ENCODE results near the gene MAU2.

The MAU2 gene, protein sequence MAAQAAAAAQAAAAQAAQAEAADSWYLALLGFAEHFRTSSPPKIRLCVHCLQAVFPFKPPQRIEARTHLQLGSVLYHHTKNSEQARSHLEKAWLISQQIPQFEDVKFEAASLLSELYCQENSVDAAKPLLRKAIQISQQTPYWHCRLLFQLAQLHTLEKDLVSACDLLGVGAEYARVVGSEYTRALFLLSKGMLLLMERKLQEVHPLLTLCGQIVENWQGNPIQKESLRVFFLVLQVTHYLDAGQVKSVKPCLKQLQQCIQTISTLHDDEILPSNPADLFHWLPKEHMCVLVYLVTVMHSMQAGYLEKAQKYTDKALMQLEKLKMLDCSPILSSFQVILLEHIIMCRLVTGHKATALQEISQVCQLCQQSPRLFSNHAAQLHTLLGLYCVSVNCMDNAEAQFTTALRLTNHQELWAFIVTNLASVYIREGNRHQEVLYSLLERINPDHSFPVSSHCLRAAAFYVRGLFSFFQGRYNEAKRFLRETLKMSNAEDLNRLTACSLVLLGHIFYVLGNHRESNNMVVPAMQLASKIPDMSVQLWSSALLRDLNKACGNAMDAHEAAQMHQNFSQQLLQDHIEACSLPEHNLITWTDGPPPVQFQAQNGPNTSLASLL

DNA sequence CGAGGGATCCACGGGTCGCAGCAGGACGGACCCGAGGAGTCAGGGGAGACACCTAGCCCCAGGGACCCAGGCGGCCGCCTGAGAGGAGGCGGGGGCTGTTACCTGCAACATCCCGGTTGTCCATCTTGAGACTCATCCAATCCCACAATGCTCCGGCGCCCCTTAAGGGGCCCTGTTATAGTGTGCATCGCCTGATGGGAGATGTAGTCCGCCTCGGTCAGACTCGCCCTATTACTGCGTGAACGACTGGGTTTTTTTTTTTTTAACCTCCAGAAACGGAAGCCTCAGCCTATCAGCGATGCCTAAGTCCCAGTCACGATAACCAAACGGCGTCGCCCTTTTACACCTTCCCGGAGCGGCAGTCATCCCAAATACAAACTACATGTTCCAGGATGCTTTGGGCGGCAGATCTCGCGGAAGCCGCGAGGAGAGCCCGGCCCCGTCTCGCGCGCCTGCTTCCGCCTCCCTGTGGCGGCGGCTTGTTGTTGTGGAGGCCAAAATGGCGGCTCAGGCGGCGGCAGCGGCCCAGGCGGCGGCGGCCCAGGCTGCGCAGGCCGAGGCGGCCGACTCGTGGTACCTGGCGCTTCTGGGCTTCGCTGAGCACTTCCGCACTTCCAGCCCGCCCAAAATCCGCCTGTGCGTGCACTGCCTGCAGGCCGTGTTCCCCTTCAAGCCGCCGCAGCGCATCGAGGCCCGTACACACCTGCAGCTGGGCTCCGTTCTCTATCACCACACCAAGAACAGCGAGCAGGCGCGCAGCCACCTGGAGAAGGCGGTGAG, at the start of gene MAU2, which contains the start of gene SUGP1:
MAU2 (plus strand) TSS at position 469 of the 780 bp plus-strand sequence; CDS start at position 500, 31 bp downstream.
SUGP1 (minus strand) TSS at position 149 of the 780 bp plus-strand sequence; CDS start at position 136, 13 bp downstream.
- FAIRE-seq = no peak

DNA sequence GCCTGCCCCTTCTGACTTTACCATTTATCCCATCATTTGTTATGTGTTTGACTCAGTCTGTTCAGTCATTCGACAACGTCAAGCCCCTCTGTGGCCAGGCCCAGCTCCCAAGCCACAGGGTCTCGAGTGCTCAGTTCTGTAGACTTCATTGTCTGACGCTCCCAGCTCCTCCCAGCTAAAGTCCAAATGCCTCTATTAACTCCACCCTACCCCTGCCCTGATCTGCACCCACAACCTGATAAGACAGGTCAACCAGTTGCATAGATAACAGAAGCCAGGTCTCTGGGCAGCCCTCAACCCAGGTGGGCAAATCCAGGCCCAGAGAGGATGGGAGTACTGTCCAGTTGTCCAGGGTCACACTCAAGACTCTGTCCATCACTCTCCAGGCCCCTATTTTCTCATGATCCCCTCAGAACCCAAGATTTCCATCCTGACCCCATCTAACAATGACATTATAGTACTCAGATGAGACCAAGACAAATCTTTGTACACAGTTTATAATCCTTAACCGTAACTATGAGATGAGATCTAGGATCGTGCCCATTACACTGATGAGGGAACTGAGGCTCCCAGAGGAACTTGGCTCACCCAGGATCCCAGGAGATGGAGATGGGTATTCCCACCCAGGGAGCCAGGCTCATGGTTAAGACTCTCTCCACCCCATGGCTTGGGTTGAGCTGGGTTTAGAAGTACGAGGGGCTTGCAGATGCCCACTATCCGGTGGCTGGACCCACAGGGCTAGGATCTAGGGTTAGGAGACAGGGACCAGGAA, 48.6 kb upstream of the MAU2 start:
- no peak for FAIRE-seq

DNA sequence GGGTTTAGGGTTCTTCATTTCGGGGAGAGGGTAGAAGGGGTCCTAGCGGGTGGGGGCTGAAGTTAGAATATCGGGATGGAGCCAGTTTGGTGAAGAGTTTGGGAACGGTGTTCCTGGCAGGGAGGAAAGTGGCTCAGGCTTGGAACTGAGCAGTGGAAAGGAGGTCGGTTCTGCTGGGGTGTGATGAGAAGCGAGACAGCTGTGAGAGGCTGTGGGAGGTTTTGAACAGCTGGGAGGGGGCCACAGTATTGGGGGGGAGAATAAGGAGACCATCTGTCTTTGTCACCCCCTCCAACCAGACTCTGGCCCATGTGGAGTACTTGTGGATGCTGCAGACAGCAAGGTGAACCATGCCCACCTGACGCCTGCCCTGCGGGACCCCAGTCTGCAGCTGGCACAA, 46.5 kb upstream of the MAU2 start:
- FAIRE-seq = no peak

DNA sequence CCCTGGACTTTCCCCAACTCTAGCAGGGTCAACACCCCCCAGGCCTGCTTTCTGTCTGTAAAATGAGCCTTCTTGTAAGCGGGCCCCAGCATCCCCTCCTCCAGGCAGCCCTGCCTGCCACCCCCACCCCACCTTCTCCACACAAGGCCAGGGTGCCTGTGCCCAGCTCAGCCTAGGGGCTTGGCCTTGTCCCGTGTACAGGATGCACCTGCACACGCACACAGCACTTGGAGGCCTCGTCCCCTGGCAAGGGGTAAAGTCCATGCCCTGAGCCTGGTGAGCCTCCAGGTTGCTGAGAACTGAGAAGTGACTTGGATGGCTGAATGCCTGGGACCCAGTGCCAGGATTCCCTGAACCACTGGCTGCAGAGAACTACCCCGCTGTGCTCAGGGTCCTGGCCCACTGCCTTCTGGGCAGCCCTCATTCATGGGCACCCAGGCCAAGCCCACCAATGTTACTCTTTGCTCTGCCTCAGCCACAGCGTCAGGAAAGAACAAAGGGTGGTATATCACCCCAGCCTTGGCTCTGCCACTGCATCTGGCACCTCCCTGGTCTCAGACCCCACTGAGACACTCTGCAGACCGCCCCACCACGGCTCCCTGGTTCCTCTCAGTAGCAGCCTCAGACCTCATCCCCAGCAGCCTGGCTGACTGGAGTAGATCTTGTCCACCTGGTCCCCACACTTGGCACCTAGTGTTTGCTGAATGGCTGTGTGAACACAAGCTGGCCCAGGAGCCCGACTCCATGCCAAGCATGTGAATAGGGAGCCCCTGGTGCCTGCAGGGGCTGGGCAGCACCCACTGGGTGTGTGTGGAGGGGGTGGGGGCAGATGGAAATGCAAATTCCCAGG, 45.7 kb upstream of the MAU2 start:
- no peak for FAIRE-seq

DNA sequence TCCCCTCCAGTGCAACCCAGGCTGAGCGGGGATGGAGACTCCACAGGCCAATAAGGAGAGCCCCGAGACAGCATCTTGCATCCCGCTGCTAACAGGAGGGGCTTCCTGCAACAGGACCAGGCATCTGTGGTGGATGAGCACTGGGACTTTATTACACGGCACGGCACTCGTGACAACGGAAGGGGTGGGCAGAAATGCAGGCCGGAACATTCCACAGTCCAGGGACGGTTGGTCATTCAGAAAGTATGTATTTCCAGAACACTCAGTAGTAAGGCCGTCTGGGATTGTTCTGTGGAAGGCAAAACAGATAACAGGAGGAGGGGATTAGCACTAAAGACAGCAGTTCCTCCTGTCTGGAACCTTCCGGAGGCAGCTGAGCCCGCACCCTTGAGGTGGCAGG, 44.2 kb upstream of the MAU2 start:
- no peak for FAIRE-seq

DNA sequence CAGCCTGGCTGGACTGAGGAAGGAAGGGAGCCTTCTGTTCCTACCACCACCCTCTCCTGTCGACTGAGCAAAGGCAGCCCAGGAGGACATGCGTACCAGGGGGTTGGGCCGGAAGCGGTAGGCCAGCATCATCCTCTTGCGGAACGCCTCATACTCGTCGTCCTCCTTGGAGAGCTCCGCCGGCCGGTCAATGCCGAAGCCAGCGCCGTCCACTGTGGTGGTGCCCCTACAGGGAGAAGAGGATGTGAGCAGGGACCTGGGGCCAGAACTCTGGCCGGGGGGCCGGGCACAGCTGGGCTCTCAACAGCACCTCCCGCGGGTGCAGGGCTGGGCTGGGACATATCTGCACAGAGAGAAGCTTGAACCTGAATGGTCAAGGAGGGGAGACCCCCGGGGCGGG, 43.8 kb upstream of the MAU2 start:
- FAIRE-seq = no peak

DNA sequence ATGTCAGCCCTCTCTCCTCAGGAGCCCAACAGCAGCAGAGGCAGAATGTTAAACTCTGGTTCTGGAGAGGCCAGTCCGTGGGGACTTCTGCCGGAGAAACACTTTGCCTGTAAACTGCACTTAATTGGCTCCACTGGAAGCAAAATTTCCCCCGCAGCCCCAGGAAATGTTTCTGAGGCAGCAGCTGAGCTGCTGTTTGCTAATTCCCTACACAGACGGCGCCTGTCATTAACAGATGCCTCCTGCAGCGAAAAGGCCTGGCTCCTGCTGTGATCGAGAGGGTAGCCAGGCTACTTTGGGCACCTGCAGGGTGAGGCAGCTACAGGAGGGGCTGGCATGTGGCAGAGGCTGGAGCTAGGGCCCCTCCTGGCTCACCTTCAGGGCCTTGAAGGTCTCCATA, 42.3 kb upstream of the MAU2 start:
- no peak for FAIRE-seq

DNA sequence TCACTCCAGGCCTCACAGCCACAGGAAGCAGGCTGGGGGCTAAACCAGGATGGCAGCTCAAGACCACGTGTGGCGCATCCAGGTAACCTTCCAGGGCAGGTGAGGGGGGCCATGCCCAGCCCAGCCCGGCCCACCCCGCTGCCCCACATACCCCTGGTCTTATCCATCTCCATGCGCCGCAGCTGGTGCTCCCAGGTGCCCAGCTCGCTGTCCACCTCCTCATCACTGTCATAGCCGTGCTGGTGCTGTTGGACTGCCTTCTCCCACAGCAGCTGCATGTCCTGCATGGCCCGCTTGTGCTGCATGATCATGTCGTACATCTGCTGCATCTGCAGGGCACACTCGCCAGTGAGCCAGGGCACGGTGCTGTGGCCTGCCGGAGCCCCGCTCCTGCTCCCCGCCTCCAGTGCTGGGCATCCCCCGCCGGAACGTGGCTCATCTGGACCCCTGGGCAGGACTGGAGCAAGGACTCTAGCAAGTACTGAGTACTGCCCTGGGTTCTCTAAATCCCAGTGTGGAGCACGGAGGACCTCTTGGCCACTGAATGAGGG, 41.5 kb upstream of the MAU2 start:
- no peak for FAIRE-seq

DNA sequence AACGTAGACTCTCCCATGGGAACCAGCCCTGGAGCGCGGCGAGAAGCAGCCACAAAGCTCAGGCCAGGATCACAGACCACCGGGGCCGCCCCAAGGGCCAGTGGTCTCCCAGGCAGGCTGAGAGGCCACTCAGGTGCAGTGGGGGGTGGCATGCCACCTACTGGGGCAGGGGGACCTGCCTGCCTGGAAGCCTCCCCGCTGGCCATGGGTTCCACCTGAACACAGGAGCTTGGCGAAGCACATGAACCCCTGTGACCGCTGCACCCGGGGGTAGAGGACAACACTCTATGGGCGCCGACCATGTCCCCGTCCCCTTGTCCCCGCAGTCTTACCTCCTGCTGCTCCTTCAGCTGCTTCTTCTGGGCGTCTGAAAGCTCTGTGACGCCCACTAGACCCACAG, 40.8 kb upstream of the MAU2 start:
- no peak for FAIRE-seq

DNA sequence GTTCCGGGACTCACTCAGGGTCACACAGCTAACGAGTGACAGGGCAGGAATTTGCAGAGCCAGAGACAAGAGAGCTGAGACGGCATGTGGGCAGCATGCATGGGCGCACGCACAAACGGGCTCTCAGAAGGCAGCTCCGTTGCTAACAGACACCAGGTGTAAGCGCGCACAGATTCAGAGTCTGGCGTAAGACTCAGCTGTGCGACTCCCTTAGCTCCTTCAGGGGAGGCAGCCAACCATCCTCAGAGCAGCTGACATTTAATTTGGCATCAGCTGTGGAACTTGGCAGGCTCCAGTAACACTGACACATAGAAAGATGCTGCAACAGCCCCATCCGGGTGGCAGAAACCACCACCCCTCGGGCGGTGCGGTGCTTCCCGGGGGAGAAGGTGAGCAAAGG, 40.1 kb upstream of the MAU2 start:
- no peak for FAIRE-seq

DNA sequence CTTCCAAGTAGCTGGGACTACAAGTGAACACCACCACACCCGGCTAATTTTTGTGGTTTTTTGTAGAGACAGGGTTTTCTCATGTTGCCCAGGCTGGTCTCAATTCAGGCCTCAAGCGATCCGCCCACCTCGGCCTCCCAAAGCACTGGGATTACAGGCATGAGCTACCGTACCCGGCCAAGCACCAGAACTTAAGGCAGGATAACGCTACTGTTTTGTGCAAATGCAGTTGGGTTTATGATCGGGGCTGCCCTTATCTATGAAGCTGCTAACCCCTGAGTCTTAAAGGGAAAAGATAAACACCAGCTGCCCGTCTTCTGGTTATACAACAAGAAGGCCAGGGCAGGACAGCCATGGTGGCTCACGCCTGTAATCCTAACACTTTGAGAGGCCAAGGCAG, 34.9 kb upstream of the MAU2 start:
- FAIRE-seq = no peak

DNA sequence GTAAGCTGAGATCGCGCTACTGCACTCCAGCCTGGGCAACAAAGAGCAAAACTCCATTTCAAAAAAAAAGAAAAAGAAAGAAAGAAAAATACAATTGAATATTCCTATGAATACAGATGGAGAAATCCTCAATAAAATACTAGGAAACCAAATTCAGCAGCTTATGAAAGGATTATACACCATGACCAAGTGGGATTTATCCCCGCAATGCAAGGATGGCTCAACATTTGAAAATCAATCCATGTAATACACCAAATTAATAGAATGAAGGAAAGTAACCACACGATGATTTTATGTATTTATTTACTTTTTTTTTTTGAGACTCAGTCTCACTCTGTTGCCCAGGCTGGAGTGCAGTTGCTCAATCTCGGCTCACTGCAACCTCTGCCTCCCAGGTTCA, 28.0 kb upstream of the MAU2 start:
- FAIRE-seq = no peak

DNA sequence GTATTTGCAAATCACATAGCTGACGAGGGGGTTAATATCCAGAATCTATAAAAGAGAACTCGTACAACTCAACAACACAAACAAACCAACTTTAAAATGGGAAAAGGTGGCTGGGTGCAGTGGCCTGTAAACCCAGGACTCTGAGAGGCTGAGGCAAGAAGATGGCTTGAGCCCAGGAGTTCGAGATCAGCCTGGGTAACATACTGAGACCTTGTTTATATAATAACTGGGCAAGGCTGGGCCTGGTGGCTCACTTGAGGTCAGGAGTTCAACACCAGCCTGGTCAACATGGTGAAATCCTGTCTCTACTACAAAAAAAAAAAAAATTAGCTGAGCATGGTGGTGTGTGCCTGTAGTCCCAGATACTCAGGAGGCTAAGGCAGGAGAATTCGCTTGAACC, 25.7 kb upstream of the MAU2 start:
- FAIRE-seq = no peak

DNA sequence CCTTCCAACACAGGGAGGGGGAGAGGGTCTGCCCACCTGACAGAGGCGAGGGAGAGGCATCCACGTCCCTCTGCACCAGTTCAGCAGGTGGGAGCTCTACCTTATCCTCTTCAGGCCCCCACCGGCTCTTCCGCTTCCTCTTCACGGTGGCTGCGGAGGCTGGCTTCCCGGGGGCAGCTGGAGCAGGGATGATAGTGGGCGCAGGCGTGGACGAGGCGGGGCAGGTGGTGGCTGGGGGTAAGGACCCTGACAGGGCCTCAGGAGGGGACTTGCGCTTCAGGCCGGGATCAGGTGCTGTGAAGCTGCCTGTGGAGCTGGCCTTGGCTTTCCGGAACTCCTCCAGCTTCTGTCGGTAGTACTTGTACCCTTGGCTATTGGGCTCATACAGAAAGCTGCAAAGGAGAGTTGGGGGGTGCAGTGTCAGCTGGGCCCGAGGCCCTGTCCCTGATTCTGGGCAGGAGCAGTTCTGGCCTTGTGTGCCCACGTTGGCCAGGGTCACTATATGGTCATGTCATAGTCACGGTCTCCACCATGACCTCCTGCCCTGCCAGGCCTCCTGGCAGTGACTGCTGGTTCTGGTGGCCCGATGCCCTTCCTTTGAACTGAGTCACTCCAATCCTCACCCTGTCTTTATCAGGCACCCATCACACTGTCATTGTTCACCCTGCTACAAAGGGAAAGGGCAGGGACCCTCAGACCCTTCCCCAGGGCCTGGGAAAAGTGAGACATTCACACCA, 23.5 kb upstream of the MAU2 start:
- no peak for FAIRE-seq

DNA sequence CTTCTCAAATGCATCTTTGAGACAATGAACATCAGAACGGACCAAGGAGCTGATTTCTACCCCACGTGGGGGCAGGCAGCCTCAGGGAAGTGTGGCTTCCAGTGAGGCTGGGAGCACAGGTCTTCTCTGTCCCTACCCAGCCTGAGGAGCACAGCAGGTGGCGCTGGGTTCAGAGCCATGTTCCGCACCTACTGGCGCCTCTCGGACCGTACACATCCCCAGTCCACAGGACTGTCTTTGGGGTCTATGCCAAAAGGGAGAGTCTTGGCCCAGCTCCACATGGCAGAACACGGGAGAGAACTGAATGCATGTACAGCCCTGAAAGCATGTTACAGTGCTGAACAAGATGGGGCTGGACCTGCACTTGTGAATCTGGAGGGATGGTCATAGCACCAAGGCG, 22.9 kb upstream of the MAU2 start:
- no peak for FAIRE-seq

DNA sequence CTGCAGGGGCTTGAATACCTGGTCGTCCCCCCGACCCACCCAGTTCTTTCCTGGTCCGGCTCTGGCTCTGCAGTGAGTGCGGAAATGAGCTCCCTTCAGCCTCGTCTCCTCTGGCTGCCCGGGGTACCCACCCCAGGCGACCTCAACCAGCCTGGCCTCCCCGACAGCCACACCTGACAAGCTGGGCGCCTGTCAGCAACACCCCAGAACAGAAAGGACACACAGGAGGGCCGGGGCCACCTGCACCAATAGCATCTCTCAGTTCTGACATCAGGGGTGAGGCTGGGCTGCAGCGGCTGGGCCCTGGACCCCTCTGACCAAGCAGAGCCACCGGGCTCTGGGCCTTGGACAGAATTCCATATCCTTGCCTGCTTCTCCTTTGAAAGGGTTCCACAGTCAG, 20.0 kb upstream of the MAU2 start:
- no peak for FAIRE-seq

DNA sequence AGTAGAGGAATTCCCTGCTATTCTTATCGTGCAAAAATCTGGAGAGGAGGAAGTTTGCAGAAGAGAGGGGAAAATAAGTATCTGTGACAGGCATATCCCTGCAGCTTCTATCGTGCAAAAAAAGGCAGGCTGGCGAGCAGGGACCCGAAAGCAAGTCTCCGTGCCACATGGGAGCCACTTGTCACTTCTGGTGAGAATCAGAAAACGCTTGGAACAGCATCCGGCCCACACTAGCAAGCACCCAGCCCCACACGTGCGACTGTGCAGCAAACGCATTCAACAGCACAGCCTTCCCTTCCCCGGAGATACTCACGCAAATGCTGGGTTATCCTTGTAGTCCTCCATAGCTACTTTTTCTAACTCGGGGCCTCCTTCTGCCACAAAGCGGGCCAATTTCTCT, 17.2 kb upstream of the MAU2 start:
- FAIRE-seq = no peak

DNA sequence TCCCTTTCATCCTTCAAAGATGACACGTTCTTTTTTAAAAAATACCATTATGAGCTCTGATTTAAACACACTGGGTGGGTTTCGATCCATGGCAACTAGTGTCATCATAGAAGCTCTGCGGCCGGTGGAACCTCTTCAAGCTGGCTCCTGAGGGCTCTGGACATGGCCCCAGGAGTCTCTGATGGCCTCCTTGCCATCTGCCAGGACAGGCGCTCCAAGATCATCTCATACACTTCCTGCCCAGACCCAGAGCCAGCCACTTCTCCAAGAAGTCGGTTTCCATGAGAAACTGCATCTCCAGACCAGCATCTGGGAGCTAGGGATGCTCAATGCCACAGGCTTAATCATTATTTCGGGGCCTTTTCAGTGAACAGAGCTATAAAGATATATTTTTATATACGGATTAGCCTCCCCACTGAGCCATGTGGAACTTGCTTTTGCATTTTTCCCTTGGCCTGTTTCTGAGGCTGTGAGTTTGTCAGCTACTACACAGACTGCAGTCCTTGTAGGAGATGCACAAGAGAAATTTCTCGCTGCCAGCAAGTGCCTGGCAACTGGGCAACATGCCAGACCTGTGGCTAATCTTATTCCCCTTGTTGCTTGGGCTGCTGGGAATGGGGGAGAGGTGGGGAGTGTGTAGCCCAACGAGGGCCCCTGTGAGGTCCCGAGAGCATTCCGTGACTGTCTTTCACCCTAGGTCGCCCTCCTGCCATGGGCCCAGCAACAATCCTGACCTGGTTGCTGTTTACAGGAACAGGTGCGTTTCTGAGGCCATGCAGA, 16.3 kb upstream of the MAU2 start:
- no peak for FAIRE-seq

DNA sequence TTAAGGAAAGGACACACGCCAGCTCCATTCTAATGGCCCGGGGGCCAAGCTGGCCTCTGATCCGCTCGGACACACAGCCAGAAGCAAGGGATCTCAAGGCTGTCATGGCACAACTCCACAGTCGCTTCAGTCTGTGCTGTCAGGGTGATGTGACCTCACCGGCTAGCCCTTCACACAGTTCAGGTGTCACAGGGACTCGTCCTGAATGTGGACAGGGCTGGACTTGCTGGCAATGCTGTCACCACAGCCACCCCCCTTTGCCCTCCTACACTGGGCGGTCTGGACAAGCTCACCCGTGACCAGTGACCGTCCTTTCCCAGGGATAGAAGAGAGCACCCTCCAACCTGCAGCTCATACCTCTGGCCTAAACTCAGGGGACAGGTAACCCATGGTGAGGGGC, 15.6 kb upstream of the MAU2 start:
- no peak for FAIRE-seq

DNA sequence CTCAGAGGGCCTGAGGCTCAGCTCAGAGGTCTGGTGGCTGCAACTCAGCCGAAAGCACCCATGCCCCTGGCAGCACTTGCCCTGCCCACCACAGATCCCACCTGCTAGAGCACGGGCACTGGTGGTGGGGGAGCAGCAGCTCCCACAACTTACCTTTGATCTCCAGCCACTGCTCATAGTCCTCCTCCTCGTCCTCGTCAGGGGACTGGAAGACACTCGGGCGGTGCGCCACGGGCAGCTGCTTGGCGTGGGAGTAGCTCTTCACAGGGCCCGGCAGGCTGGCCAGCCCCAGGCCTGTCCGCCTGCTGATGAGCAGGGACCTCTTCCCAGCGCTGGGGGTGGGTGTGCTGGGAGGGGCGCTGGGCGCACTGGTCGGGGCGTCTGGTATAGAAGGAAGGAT, 14.9 kb upstream of the MAU2 start:
- no peak for FAIRE-seq
